Measurements from ENCODE around the gene REV3L. TPM values are rescaled to one million over a fixed set of nuclear protein-coding genes. Genes with fewer than 3 reads are reported as not detected.
"Not testable (repeated sequence)": the region's sequence is repeated elsewhere in the genome, so short reads cannot be mapped to it uniquely, and the experiment has no call there.

REV3L gene
- total RNA-seq, 1 experiment from 2014 or later: 23.1 TPM

- DNase-seq (ENCODE audit: low read depth): peak; percentile 64
Measured at GRCh38 chr6:111260570-111261298, 222.3 kb downstream of the REV3L start.

GRCh38 chr6:111259089-111259831 is 223.8 kb downstream of the REV3L start:
- DNase-seq (ENCODE audit: low read depth): peak; percentile 99

- DNase-seq (ENCODE audit: low read depth): peak; percentile 66
Measured at GRCh38 chr6:111258615-111259088, 224.4 kb downstream of the REV3L start.

GRCh38 chr6:111258010-111258409 is 225.0 kb downstream of the REV3L start:
- no peak for DNase-seq (ENCODE audit: low read depth)

- DNase-seq (ENCODE audit: low read depth): peak; percentile 48
Measured at GRCh38 chr6:111256646-111257045, 226.4 kb downstream of the REV3L start.

GRCh38 chr6:111255838-111256237 is 227.2 kb downstream of the REV3L start:
- not testable (repeated sequence) for DNase-seq (ENCODE audit: low read depth)

GRCh38 chr6:111254779-111255166 is 228.2 kb downstream of the REV3L start:
- no peak for DNase-seq (ENCODE audit: low read depth)

- no peak for DNase-seq (ENCODE audit: low read depth)
Measured at GRCh38 chr6:111254004-111254778, 228.8 kb downstream of the REV3L start.

- DNase-seq (ENCODE audit: low read depth): no peak
Measured at GRCh38 chr6:111252726-111253125, 230.3 kb downstream of the REV3L start.

- DNase-seq (ENCODE audit: low read depth): no peak
Measured at GRCh38 chr6:111250791-111251354, 232.1 kb downstream of the REV3L start.

Other genes with a start within 250 kb of the REV3L start
- 46.8 and 51.1 TPM in 2 replicates for gene TRAF3IP2, start 122.7 kb upstream of the REV3L start, total RNA-seq (2014; rRNA removed; shearing (Covaris generic))